ENCODE results near the gene GPR31. TPM values are rescaled to one million over a fixed set of nuclear protein-coding genes. Genes with fewer than 3 reads are reported as not detected.

GPR31 gene
- total RNA-seq, 1 donor from 2014 or later: not detected

DNA sequence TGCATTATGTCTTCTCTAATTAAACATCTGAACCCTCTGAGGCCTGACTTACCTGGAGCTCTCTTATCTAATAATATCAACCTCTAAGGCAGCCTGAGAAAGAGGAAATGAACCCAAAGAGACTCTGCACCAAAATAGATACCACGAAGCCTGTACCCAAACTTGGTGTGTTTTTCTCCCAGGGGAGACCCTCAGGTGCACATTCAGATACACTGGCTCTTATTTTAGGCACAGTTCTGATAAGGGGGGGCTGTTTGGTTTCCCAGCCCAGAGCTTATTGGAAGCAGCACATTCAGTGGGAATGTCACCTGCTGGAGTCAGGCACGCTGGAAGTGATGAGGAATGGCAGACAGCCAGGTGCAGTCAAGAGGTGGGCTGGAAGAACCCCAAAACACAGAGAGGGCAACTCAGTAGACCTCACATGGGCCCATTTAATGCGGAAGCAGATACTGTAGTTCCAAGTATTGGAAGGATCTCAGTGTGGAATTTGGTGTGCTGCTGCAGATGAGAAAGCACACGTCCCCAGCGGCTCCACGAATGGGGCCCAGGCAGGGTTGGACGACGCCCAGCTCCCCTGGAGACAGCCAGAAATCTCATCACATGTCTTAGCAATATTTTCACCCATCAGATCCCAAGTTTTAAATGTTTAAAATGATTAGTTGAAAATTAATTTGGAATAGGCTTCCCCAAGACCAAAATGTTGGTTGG is 44.6 kb downstream of the GPR31 start:
- Histone ChIP-seq H3K9me3 (ENCODE audit: insufficient read depth, low read depth, low read length) (no peaks in the 10 kb centered on the region), H3K79me2 (ENCODE audit: insufficient read depth, low read length) (no peaks in the 10 kb centered on the region), H4K20me1 (ENCODE audit: insufficient read depth, low read length) (no peaks in the 10 kb centered on the region), H3K36me3 (ENCODE audit: insufficient read depth, low read length) (no peaks in the 10 kb centered on the region), H3K4me1 (ENCODE audit: insufficient read depth, low read length) (no peaks in the 10 kb centered on the region), H3K4me3 (ENCODE audit: insufficient read depth, low read depth, low read length) (no peak overlapping the region), H3K27ac (ENCODE audit: low read depth, low read length) (no peak overlapping the region), H3K4me2 (ENCODE audit: low read length) (no peak overlapping the region), H2AFZ (ENCODE audit: low read depth, low read length) (no peak overlapping the region), H3K27me3 (ENCODE audit: insufficient read depth, low read length) (no peaks in the 10 kb centered on the region), H3K9ac (ENCODE audit: low read length) (no peak overlapping the region)
- Mint-ChIP-seq H3K4me3 (ENCODE audit: unreplicated experiment) (no peak overlapping the region), H3K4me1 (ENCODE audit: low read depth, unreplicated experiment) (no peaks in the 10 kb centered on the region), H3K9me3 (ENCODE audit: unreplicated experiment) (no peaks in the 10 kb centered on the region), H3K27ac (ENCODE audit: unreplicated experiment) (no peak overlapping the region), H3K36me3 (ENCODE audit: low read depth, unreplicated experiment) (no peaks in the 10 kb centered on the region), H3K27me3 (ENCODE audit: low read depth, unreplicated experiment) (peaks cover 27% of the 10 kb centered on the region)
- FAIRE-seq (no peak), DNase-seq (ENCODE audit: low read depth) (no peak)
- no peak for TF ChIP-seq EZH2 (IDR thresholded peaks at IDR 0.05; ENCODE audit: insufficient read depth, low read length)
- TF ChIP-seq, protein P1, sequence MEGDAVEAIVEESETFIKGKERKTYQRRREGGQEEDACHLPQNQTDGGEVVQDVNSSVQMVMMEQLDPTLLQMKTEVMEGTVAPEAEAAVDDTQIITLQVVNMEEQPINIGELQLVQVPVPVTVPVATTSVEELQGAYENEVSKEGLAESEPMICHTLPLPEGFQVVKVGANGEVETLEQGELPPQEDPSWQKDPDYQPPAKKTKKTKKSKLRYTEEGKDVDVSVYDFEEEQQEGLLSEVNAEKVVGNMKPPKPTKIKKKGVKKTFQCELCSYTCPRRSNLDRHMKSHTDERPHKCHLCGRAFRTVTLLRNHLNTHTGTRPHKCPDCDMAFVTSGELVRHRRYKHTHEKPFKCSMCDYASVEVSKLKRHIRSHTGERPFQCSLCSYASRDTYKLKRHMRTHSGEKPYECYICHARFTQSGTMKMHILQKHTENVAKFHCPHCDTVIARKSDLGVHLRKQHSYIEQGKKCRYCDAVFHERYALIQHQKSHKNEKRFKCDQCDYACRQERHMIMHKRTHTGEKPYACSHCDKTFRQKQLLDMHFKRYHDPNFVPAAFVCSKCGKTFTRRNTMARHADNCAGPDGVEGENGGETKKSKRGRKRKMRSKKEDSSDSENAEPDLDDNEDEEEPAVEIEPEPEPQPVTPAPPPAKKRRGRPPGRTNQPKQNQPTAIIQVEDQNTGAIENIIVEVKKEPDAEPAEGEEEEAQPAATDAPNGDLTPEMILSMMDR (IDR thresholded peaks at IDR 0.05; ENCODE audit: insufficient read depth, low read depth, low read length): no peak

DNA sequence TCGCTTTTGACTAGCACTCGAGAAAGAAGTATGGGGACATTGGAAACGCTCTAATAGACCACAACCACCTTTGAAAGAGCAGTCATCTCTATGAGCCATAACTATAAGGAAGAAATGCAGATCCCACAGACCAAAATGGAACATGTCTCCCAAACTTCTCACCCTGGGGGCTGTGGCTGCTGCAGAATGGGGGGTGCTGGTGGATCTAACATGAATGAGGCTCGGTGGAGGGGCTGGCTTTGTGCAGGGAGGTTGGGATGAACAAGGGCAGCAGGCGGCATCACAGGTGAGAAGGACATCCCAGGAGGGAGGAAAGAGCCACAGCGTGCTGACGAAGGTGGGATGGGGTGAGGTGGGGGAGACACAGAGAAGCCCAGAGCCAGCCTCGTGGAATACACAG is 45.4 kb downstream of the GPR31 start:
- Histone ChIP-seq H3K4me1 (ENCODE audit: insufficient read depth, low read length) (no peaks in the 10 kb centered on the region), H3K27ac (ENCODE audit: low read depth, low read length) (no peak overlapping the region), H3K79me2 (ENCODE audit: insufficient read depth, low read length) (no peaks in the 10 kb centered on the region), H3K9me3 (ENCODE audit: insufficient read depth, low read depth, low read length) (no peaks in the 10 kb centered on the region), H3K36me3 (ENCODE audit: insufficient read depth, low read length) (no peaks in the 10 kb centered on the region), H3K9ac (ENCODE audit: low read length) (no peak overlapping the region), H2AFZ (ENCODE audit: low read depth, low read length) (no peak overlapping the region), H3K4me2 (ENCODE audit: low read length) (no peak overlapping the region), H3K27me3 (ENCODE audit: insufficient read depth, low read length) (no peaks in the 10 kb centered on the region), H3K4me3 (ENCODE audit: insufficient read depth, low read depth, low read length) (no peak overlapping the region), H4K20me1 (ENCODE audit: insufficient read depth, low read length) (no peaks in the 10 kb centered on the region)
- no peak overlapping the region for H3K4me3 Mint-ChIP-seq (ENCODE audit: unreplicated experiment)
- no peaks in the 10 kb centered on the region for H3K9me3 Mint-ChIP-seq (ENCODE audit: unreplicated experiment)
- H3K27ac Mint-ChIP-seq (ENCODE audit: unreplicated experiment): no peak overlapping the region
- no peak for TF ChIP-seq EZH2 (IDR thresholded peaks at IDR 0.05; ENCODE audit: insufficient read depth, low read length)
- TF ChIP-seq, protein P1 (IDR thresholded peaks at IDR 0.05; ENCODE audit: insufficient read depth, low read depth, low read length): no peak
- H3K36me3 Mint-ChIP-seq (ENCODE audit: low read depth, unreplicated experiment): no peaks in the 10 kb centered on the region
- no peak for DNase-seq (ENCODE audit: low read depth)
- peaks cover 27% of the 10 kb centered on the region for H3K27me3 Mint-ChIP-seq (ENCODE audit: low read depth, unreplicated experiment)
- H3K4me1 Mint-ChIP-seq (ENCODE audit: low read depth, unreplicated experiment): no peaks in the 10 kb centered on the region
- no peak for FAIRE-seq

DNA sequence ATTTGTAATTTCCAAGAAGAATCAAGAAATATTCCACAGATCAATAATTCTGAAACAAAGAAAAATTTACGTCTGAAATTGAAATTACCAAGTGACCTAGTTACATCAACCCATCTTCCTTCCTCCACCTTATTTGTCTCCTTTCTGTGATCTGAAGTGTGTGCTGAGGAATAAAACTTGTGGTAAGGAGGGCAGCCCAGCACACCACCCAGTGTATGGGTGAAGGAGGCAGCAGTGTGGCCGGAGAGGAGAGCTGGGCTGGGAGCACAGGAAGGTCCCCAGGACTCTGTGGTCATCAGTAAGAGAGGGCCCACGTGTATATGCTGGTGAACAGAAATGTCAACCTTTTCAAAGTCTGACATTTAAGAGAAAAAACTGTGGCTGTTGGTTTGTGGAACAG is 46.2 kb downstream of the GPR31 start:
- no peak for FAIRE-seq
- no peak overlapping the region for H3K4me3 Mint-ChIP-seq (ENCODE audit: unreplicated experiment)

More for the DNA sequence above, 46.2 kb downstream of the GPR31 start:
- H3K36me3 Mint-ChIP-seq (ENCODE audit: low read depth, unreplicated experiment): no peaks in the 10 kb centered on the region
- H3K4me1 Mint-ChIP-seq (ENCODE audit: low read depth, unreplicated experiment): no peaks in the 10 kb centered on the region
- TF ChIP-seq, protein P1 (IDR thresholded peaks at IDR 0.05; ENCODE audit: insufficient read depth, low read depth, low read length): no peak
- TF ChIP-seq EZH2 (IDR thresholded peaks at IDR 0.05; ENCODE audit: insufficient read depth, low read length): no peak
- peaks cover 27% of the 10 kb centered on the region for H3K27me3 Mint-ChIP-seq (ENCODE audit: low read depth, unreplicated experiment)
- no peak overlapping the region for H3K27ac Mint-ChIP-seq (ENCODE audit: unreplicated experiment)
- Histone ChIP-seq H3K4me3 (ENCODE audit: insufficient read depth, low read depth, low read length) (no peak overlapping the region), H3K9me3 (ENCODE audit: insufficient read depth, low read depth, low read length) (peaks cover 2% of the 10 kb centered on the region), H3K9ac (ENCODE audit: low read length) (no peak overlapping the region), H3K27ac (ENCODE audit: low read depth, low read length) (no peak overlapping the region), H3K27me3 (ENCODE audit: insufficient read depth, low read length) (no peaks in the 10 kb centered on the region), H3K79me2 (ENCODE audit: insufficient read depth, low read length) (no peaks in the 10 kb centered on the region), H3K4me1 (ENCODE audit: insufficient read depth, low read length) (no peaks in the 10 kb centered on the region), H4K20me1 (ENCODE audit: insufficient read depth, low read length) (no peaks in the 10 kb centered on the region), H2AFZ (ENCODE audit: low read depth, low read length) (no peak overlapping the region), H3K36me3 (ENCODE audit: insufficient read depth, low read length) (no peaks in the 10 kb centered on the region), H3K4me2 (ENCODE audit: low read length) (no peak overlapping the region)
- H3K9me3 Mint-ChIP-seq (ENCODE audit: unreplicated experiment): no peaks in the 10 kb centered on the region
- DNase-seq (ENCODE audit: low read depth): no peak

All from astrocyte (in vitro differentiated cells and primary cell).